Sigmoid colon (tissue), 4 donors: ENCODE results near the gene PKMYT1.

ENCODE experiments used
- POLR2A ChIP-seq, 2 donors: fragments of 450-650 bp; IDR thresholded peaks; one replicate each; pipeline ENCODE4 v1.6.1; 2016; ENCODE audit warnings: antibody characterized with exemption in 2 of 2, mild to moderate bottlenecking in 2 of 2, moderate library complexity in 2 of 2
- POLR2AphosphoS5 ChIP-seq, 4 donors: sonication (generic); formaldehyde crosslinking; IDR thresholded peaks; one replicate each; pipeline ENCODE4 v1.6.1; 2017; ENCODE audit warnings: antibody characterized with exemption in 4 of 4
- TF ChIP-seq, protein P1 (sequence below), 4 experiments: fragments of 450-650 bp in 3 of 4; fragments of 200-600 bp in 1 of 4; IDR thresholded peaks; one replicate each; pipeline ENCODE4 v1.5.1; 2016 to 2019; ENCODE audit warnings: antibody characterized with exemption in 4 of 4, mild to moderate bottlenecking in 3 of 4, moderate library complexity in 2 of 4

DNA sequence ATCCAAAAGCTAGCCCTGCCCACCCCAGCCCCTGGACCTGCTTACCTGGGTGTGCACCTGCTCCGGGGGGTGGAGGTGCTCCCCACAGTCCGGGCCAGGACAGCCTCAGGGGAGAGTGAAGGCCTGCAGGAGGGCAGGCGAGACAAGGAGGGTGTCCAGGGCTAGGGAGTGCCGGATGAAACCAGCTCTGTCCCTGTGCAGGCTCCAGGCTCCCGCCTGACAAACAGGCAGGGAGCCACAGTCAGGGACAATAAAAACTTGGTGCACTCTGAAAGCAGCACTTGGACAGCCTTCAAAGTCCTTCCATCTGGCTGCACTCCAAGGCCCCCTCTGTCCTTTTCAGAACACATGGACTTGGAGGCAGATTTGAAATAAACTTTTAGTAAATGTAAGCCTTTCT, 7.2 kb downstream of the PKMYT1 start:
- TF ChIP-seq POLR2A (IDR thresholded peaks at IDR 0.05) (no peak), POLR2AphosphoS5 (IDR thresholded peaks at IDR 0.05) (no peak)
- TF ChIP-seq, protein P1, sequence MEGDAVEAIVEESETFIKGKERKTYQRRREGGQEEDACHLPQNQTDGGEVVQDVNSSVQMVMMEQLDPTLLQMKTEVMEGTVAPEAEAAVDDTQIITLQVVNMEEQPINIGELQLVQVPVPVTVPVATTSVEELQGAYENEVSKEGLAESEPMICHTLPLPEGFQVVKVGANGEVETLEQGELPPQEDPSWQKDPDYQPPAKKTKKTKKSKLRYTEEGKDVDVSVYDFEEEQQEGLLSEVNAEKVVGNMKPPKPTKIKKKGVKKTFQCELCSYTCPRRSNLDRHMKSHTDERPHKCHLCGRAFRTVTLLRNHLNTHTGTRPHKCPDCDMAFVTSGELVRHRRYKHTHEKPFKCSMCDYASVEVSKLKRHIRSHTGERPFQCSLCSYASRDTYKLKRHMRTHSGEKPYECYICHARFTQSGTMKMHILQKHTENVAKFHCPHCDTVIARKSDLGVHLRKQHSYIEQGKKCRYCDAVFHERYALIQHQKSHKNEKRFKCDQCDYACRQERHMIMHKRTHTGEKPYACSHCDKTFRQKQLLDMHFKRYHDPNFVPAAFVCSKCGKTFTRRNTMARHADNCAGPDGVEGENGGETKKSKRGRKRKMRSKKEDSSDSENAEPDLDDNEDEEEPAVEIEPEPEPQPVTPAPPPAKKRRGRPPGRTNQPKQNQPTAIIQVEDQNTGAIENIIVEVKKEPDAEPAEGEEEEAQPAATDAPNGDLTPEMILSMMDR (IDR thresholded peaks at IDR 0.05) = no peak
